ENCODE data around the gene PORCN.
"Not testable (repeated sequence)": the region's sequence is repeated elsewhere in the genome, so short reads cannot be mapped to it uniquely, and the experiment has no call there.

PORCN gene

DNA sequence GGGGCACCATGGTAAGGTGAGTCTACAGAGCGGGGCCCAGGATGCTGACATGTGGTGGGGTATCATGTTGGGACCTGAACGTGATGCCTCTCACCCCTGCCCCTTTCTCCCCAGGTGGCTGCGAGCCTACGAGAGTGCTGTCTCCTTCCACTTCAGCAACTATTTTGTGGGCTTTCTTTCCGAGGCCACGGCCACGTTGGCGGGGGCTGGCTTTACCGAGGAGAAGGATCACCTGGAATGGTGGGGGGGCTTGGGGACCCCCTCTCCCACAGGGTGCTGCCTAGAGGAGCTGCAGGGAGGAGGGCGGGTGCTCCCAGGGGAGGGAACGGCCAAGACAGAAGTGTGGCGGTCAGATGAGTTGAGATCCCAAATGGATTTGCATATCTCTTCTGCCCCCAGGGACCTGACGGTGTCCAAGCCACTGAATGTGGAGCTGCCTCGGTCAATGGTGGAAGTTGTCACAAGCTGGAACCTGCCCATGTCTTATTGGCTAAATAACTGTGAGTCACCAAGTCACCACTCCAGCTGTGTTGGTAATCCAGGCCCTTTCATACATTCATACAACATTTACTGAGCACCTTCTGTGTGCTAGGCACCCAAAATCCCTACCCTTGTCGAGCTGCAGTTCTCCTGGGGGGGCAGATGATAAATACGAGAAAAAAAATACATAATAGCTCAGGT lies 5.5 kb downstream of the PORCN start:
- no peak for DNase-seq

DNA sequence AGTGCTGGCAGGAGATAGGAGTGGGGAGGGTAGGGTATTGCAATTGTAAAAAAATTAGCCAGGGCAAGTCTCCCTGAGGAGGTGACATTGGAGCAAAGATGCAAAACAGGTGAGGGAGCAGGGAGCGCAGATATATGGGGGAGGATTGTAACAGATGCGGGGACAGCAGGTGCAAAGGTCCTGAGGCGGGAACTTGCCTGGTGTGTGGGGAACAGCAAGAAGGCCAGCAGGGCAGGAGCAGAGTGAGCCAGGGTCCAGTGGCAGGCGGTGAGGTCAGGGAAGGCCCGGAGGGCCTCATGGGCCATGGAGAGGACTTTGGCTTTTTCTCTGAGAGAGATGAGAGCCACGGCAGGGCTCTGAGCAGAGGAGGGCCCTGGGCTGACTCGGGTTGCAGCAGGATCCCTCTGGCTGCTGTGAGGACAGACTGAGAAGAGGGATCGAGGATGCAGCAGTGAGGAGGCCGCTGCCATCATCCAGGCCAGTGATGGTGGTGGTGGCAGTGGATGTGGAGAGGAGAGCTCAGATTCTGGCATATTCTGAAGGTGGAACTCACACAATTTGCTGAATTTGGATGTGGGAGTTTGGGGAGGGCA lies 6.2 kb downstream of the PORCN start:
- DNase-seq = no peak

DNA sequence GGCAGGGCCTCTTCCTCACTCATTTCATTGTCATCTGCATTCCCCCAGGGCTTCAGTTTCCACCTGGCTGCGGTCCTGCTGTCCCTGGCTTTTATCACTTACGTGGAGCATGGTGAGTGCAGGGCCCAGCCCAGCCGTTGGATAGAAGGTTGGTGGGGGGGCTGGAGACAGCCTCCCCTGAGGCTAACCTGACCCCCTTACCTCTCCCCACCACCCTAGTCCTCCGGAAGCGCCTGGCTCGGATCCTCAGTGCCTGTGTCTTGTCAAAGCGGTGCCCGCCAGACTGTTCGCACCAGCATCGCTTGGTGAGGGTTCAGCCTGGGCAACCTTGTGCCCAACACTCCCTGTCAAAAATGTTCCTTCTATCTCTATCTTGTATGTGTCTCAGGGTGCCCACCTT lies 7.0 kb downstream of the PORCN start:
- DNase-seq = no peak

DNA sequence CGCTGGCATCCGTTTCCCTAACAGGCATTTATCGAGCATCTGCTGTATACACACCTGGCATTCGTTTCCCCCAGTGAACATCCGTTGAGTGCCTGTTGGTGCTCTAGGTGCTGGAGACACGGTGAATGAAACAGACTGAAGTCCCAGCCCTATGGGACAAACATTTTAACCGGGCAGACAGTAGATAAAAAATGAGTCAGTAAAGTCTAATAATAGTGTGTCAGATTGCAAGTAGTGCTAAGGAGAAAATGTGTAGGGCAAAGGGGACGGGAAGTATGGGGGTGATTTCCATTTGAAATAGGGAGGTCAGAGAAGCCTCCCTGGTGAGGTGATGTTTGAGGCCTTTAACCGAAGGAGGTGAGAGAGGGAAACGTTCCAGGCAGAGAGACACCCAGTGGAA lies 7.5 kb downstream of the PORCN start:
- DNase-seq = no peak

DNA sequence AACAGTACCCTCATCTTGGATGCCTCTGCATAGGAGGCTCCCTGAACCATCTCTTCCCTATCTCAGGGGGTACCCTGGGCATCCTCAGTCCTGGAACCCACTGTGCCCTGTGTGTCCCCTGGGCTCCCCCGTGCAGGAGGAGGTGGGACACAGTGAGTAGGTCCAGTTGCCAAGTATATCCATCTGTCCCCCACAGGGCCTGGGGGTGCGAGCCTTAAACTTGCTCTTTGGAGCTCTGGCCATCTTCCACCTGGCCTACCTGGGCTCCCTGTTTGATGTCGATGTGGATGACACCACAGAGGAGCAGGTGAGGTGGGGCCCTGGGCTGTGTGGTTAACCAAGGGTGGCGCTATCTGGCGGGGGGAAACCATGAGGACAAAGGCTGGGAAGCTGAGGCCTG lies 8.2 kb downstream of the PORCN start:
- DNase-seq = no peak

DNA sequence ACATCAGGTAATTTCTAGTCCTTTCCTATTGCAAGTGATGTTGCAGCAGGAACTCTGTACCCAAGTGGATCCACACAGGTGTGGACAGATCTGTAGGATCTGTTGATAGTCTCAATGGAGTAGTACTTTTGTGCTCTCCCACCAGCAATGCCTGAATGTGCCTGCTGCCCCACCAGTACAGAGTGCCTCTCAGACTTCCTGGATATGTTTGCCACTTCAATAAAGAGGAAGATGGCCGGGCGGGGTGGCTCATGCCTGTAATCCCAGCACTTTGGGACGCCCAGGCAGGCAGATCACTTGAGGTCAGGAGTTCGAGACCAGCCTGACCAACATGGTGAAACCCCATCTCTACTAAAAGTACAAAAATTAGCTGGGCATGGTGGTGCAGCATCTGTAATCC lies 10.7 kb downstream of the PORCN start:
- DNase-seq = not testable (repeated sequence)

DNA sequence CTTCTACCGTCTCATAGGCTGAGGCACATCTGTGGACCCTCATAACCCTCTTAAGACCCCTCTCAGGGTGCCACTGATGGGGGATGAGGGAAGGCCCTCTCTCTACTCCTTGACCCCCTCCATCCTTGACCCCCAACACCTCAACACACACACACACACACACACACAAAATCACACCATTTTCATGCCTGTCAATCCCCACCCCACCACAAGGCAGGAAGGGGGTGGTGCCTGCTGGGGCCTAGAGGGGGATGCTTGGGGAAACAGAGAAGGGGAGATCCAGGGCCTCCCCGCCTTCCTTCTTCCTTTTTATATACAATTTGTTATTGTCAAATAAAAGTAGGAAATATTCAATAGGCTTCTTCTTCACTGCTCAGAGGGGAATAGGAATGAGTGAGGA lies 11.7 kb downstream of the PORCN start:
- DNase-seq = no peak

DNA sequence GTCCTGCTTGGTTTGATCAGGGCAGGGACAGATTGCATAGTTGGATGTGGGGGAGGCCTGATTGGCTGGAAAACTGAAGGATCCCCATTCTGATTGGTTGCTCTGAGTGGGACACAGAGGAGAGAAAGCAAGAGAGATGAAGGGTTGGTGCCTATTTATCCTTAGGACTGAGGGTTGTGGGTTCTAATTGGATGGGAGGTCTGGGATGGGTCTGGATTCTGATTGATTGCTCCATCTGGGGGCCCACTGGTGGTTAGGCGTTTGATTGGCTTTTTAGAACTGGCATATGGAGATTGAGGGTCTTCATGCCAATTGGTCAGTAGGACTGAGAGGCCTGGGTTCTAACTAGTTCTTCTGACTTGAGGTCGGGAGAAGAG lies 12.2 kb downstream of the PORCN start:
- no peak for DNase-seq

DNA sequence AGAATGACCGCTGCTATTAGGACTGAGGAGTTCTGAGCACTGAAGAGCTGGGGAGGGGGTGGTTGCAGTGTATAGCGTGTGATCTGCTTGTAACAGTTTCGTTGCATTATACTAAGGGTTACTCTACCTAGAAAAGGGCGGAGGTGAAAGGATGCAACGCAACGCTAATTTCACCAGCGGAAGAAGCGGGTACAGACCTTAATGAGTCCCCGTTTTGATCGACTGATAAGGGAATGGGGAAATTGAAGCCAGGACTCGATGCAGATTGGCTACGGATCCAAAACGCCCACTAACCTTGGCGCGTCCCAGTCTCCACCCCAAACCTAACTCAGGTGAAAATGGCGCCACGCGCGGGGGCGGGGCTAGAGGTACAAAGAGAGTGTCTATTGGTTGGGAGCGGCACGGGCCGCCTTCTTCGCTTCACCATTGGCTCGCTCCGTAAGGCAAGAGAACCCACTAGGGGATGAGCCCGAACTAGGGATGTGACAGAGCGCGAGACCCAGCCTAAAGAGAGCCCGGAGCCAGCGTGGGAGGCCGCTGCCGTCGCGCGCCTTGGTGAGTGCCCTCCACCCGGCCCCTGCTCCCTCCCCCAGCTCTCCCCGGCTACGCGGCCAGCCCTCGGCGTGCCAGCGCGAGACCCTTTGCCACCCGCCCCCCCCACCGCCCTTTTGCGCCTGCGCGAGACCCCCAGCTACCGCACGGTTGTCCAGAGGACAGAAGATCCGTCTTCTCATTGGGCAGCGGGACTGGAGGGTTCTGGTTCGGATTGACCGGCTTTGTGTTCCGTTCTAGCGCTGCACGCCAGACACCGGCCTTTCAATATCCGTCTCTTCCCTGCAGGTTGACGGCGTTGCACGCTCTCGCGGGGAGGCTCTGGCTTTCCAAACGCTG lies 12.8 kb downstream of the PORCN start, which contains the start of gene EBP:
Gene EBP, plus strand, starts transcription at position 456 of the 891 bp plus-strand sequence. CDS start 1,964 bp downstream, outside the sequence.
- DNase-seq = peak; percentile 93

DNA sequence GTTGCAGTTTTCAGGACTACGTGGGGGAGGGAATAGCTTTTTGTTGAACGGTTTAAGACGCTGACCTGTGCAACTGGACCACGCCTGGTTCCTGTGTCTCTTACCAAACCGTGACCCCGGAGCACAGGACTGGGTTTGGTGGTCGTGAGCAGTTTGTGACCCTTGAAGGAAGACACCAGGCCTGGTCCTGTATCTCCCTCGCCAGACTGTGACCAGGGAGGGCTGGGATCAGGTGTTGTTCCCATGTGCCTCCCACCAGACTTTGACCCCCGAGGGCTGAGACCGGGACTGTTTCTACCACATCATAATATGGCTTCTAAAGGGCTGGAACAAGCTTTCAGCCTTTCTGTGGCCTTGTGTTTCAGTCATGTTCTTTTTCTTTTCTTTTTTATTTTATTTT lies 13.5 kb downstream of the PORCN start:
- no peak for DNase-seq

DNA sequence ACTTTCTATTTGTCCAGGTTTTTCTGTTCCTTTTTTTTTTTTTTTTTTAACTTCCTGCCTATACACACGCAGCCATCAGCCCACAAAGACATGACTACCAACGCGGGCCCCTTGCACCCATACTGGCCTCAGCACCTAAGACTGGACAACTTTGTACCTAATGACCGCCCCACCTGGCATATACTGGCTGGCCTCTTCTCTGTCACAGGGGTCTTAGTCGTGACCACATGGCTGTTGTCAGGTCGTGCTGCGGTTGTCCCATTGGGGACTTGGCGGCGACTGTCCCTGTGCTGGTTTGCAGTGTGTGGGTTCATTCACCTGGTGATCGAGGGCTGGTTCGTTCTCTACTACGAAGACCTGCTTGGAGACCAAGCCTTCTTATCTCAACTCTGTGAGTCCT lies 14.9 kb downstream of the PORCN start:
- DNase-seq = no peak

DNA sequence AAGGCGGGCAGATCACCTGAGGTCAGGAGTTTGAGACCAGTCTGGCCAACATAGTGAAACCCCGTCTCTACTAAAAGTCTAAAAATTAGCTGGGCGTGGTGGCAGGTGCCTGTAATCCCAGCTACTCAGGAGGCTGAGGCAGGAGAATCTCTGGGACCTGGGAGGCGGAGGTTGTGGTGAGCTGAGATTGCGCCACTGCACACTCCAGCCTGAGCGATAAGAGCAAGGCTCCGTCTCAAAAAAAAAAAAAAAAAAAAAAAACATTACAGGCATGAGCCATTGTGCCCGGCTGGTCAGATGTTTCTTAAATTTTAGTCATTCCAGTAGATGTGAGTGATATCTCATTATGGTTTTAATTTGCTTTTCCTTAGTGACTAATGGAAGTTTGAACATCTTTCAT lies 17.1 kb downstream of the PORCN start:
- not testable (repeated sequence) for DNase-seq

DNA sequence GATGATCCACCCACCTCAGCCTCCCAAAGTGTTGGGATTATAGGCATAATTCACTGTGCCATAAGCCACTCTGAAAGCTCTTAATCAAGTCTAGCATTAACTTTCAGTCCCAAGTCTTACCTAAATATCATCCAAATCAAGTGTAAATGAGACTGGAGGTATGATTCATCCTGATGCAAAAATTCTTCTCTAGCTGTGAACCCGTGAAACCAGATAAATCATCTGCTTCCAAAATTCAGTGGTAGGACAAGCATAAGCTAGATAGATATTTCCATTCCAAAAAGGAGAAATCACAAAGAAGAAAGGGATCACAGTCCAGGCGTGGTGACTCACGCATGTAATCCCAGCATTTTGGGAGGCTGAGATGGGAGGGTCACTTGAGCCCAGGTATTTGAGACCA lies 21.9 kb downstream of the PORCN start:
- DNase-seq = no peak

DNA sequence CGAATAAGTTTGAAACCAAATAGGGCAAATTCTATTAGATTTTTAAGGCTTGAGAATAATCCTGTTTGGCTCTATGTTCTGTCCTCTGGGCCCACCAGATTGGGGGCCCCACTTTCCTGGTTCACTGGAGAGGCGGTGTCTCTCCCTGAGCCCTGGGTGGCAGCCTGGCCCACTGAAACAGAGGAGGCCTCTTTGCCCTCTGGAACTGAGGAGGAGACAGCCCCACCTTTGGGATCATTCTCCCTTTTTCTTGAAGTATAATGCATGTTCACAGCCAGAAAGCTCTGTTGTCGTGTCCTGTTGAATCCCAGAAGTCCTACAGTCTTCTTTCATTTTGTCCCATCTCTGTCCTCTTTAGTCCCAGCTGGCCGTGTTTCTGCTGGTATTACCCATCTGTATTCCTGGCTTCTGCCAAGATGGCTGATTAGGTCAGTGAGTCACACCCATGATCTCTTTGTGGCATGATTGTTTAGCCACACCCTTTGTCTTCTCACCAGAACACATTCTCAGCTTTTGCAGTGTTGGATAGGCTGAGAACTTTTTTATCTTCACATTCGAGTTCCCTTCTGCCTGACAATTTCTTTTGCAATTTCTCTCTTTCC lies 22.7 kb downstream of the PORCN start:
- no peak for DNase-seq

DNA sequence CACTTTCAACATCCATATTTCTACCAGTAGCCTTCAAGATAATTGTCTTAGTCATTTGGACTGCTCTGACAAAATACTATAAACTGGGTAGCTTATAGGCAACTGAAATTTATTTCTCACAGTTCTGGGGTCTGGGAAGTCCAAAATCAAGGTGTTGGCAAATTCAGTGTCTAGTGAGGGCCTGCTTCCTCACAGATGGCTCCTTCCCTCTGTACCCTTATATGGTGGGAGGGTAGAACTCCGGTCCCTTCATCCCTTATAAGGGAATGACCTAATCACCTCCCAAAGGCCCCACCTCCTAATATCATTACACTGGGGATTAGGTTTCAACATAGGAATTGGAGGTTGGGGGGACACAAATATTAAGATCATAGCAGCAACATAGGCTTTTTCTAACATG lies 23.4 kb downstream of the PORCN start:
- no peak for DNase-seq

DNA sequence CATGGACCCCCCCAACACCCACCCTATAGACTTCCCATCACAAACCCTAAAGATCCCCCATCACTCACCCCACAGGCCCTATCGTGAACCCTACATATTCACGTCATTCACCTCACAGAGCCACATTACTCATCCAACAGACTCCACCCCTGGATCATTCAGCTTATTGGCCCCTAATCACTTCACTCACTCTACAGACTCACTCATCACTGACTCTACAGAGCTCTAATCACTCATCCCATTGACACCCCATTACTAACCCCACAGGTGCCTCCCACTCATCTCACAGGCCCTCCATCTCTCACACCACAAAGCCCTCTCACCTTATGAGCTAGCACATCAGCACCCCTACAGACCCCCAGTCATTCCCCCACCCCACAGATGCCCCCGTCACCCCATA lies 24.4 kb downstream of the PORCN start:
- no peak for DNase-seq

DNA sequence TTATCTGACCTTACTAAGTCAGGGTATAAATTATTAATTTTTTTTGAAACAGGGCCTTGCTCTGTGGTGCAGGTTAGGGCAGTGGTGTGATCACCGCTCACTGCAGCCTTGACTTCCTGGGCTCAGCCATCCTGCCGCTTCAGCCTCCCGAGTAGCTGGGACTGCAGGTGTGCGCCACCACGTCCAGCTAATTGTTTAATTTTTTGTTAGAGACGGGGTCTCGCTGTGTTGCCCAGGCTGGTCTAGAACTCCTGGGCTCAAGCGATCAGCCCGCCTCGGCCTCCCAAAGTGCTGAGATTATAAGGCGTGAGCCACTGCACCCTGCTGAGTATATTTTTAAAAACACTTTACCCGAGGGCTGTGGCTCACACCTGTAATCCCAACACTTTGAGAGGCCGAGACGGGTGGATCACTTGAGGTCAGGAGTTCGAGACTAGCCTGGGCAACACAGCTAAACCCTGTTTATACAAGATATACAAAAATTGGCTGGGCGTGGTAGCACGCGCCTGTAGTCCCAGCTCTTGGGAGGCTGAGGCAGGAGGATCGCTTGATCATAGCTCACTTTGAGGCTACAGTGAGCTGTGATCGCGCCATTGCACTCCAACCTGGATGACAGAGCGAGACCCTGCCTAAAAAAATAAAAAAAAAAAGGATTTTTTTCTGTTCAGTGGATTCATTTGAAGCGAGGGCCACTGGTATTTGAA lies 30.0 kb downstream of the PORCN start:
- DNase-seq = no peak

DNA sequence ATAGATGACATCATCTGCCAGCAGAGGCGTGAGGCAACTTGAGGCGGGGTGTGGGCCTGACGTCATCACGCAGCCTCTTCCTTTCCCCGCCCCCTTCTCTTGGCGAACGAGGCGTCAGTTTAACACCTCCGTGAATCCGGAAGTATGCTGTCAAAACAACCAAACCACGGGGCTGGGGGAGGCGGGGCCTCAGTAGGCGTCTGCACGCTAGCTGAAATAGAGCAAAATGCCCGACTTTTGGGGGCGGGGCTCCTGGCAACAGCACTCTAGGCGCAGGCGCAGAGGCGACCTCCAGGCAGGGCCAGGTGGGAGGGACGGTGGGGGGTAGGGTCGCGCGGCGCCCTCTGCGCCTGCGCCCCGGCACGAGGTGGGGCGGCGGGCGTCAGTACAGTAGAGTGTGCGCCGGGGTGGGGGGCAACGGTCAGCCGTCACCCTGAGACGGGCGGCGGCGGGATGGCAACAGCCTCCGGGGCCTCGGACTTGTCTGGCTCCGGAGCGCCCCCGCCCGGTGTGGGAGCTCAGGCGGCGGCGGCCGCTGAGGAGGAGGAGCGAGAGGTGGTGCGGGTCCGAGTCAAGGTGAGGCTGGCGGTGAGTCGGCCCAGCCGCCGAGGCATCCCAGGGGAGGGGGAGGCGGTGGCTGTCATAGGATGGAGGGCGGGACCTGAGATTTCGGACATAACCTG lies 30.7 kb downstream of the PORCN start, which contains the start of gene TBC1D25:
Gene TBC1D25, plus strand, starts transcription at position 370 of the 683 bp plus-strand sequence. Its CDS starts 84 bp downstream, at position 454.
- peak; percentile 92 for DNase-seq

DNA sequence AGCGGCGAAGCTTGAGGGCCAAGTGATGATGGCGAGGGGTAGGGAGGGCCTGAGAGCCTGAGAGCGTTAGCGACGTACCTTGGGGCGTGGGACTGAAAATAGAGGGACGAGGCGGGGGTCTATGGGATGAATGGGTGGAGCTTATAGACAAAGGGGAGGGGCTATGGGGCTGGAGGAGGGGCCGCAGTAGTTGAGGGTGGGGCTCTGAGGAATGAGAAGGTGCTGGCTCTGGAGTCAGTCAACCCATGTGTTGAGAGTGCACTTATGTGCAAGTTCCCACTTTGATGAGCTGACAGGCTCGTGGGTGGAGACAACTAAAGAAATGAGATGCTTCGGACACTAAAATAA lies 31.2 kb downstream of the PORCN start:
- DNase-seq = peak; percentile 39

DNA sequence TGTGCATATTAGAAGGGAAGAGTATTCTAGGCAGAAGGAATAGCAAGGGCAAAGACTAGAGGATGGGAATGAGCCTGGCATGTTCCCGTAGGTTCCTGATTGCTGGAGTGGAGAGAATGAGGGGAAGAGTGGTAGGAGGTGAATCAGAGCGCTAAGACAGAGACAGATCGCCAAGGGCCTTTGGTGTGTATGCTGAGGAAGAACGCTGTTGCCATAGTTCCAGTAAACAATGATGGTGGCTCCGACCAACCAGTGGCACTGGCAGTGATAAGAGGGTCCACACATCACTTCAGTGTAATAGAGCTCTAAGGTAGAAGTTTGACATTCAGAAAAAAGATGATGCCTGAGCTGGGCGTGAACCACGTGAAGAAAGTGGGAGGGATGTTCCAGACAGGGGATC lies 31.7 kb downstream of the PORCN start:
- no peak for DNase-seq

DNA sequence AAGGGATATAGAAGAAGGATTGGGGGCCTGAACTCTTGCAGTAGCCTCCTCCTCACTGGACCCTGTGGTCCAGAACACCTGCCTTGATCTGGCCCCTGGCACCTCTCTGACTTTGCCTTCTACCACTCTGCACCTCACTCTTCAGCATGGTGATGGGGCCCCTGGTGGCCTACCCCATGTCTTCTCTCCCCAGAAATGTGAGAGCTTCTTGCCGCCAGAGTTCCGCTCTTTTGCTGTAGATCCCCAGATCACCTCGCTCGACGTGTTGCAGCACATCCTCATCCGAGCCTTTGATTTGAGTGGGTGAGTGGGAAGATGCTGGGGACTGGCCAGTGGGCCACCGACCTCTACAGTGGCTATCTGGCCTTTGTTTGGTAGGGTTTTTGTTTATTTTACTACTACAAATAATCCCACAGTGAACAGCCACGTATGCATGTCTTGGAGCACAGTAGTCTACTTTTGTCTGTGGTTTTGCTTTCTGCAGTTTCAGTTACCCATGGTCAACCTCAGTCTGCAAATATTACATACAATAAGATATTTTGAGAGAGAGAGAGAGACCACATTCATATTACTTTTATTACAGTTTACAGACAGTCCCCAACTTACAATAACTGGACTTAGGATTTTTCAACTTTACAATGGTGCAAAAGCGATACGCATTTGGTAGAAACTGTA lies 32.5 kb downstream of the PORCN start:
- DNase-seq = no peak

DNA sequence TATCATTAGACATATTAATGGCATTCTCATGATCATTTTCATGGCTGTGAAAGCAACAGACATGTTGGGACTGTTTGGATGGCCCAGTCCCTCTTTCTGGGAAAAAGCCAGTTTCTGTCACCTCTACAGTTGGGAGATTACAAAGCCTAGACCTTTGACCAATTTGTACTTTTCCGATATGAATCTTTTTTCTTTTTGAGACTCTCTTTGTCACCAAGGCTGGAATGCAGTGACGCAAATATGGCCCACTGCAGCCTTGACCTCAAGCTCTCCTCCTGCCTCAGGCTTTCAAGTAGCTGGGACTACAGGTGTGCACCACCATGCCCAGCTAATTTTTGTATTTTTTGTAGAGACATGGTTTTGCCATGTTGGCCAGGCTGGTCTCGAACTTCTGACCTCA lies 40.1 kb downstream of the PORCN start:
- DNase-seq = no peak

Data from NCI-H1105 treated with DMSO at 0.1 percent for 48 hours (cell line).